Subcutaneous adipose tissue (tissue), 4 donors: ENCODE measurements around the gene RSPH1. TPM values are rescaled to one million over a fixed set of nuclear protein-coding genes. Genes with fewer than 3 reads are reported as not detected.

ENCODE experiments used
- total RNA-seq, 4 donors: library from RNA; depleted of rRNA; stranded (reverse); fragments of >200 nt; gene quantifications; one replicate each; pipeline ENCODE4 v1.1.0, GENCODE V29; 2016
- TF ChIP-seq, protein P1 (sequence below): fragments of 450-650 bp; IDR thresholded peaks from one replicate; pipeline ENCODE4 v1.5.1; 2016; ENCODE audit warnings: low read depth, mild to moderate bottlenecking, control low read depth, antibody characterized with exemption, moderate library complexity

The RSPH1 gene
- total RNA-seq, 4 donors from 2014 or later = 0.34 to 0.38 TPM; not detected in 2

DNA sequence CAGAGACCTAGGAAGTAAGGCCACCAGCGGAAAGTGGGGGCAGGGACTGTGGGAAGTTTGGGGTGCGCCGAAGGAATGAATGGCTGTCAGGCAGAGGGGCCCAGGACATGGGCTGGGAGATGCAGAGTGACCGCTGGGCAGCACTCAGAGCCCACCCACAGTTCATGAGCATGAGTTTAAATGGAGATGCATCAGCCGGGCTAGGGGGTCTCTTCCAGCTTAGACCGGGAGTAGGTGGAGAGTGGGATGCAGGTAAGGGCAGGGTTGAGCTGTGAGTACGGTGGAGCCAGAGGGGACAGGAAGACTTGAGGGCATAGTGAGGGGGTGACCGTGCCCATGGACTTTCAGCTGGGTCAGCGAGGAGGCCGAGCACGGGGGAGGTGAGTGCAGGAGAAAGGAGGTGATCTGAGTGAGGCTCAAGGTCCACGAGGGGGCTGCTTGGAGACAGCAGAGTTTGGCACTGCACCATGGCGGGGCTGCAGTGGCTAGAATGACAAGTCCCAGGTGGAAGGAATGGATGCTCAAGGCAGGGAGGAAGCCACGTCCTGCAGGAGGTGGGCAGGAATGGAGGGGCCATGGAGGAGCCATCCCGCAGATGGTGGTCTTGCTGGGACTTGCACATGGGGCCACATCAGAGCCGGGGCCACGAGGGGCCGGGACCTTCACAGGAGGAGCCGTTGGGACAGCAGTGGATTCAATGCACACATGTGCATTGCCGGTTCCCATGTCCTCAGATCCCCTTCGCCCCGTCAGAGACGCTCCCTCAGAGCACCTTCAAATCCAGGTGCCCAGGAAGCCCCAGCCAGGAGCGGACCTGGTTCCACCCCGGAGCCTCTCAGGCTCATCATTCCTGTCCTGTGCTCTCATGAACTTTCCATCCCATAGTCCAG is 57.5 kb downstream of the RSPH1 start:
- TF ChIP-seq, protein P1, sequence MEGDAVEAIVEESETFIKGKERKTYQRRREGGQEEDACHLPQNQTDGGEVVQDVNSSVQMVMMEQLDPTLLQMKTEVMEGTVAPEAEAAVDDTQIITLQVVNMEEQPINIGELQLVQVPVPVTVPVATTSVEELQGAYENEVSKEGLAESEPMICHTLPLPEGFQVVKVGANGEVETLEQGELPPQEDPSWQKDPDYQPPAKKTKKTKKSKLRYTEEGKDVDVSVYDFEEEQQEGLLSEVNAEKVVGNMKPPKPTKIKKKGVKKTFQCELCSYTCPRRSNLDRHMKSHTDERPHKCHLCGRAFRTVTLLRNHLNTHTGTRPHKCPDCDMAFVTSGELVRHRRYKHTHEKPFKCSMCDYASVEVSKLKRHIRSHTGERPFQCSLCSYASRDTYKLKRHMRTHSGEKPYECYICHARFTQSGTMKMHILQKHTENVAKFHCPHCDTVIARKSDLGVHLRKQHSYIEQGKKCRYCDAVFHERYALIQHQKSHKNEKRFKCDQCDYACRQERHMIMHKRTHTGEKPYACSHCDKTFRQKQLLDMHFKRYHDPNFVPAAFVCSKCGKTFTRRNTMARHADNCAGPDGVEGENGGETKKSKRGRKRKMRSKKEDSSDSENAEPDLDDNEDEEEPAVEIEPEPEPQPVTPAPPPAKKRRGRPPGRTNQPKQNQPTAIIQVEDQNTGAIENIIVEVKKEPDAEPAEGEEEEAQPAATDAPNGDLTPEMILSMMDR = no peak

DNA sequence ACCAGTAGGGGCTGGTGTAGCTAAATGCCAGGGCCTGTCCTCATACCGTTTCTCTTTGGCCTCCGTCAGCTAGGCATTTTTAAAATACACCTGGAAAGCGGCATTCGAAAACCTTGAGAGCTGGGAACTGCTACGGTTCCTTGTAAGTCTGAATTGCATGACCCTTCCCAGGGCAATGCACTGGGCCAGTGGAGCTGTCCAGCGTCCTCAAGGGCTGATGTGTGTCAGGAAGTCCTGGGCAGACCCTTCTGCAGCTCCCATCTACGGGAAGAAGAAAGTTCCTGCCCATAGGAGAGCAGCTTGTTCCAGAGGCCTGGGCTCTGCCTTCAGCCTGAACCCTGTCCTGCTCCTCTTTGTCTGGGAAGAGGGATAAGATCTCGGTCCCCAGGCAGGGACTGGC is 58.2 kb downstream of the RSPH1 start:
- TF ChIP-seq, protein P1 = no peak

DNA sequence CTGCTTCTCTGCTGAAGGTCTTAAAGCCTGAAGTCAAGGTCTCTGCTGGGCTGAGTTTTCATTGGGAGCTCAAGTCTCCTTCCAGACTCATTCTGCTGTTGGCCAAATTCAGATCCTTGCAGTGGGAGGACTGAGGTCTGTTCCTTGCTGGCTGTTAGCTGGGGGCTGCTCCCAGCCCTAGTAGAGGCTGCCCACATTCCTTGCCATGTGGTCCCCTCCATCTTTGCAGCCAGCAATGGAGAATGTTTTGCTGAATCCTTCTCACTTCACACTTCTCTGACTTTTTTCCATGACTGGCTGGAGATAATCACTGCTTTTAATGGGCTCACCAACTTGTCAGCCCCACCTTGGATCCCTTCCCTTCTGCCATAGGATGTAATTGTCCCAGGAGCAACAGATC is 59.1 kb downstream of the RSPH1 start:
- TF ChIP-seq, protein P1 = no peak

DNA sequence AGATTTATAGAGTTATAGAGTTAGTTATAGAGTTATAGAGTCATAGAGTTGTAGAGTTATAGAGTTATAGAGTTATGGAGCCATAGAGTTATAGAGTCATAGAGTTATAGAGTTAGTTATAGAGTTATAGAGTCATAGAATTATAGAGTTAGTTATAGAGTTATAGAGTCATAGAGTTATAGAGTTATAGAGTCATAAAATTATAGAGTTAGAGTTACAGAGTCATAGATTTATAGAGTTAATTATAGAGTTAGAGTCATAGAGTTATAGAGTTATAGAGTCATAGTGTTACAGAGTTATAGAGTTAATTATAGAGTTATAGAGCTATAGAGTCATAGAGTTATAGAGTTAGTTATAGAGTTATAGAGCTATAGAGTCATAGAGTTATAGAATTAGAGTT is 60.2 kb downstream of the RSPH1 start:
- TF ChIP-seq, protein P1 = no peak

DNA sequence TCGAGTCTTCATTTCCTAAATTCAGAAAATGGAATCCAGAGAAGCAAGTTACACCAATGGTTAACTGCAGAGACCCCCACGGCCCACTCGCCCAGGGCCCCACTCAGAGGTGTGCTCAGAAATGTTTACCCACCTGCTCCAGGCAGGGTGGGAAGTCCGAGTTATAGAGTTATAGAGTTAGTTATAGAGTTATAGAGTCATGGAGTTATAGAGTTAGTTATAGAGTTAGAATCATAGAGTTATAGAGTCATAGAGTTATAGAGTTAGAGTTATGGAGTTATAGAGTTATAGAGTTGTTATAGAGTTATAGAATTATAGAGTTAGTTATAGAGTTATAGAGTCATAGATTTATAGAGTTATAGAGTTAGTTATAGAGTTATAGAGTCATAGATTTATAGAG is 60.6 kb downstream of the RSPH1 start:
- TF ChIP-seq, protein P1 = no peak

DNA sequence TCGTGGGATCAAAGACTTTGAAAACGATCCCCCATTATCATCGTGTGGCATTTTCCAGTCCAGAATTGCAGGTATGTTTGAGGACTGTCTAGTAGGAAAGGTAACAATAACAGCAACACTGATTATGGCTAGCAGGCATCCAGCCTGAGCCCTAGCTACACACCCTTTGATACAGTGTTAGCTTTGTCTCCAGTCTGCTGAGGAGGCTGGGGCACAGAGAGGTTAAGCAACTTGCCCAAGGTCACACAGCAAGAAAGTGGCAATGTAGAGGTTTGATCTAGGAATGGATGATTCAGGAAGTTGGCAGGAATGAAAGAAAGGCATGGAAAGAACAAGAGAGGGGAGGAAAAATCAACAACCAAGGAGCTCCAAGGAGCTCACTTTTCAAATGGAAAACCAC is 61.1 kb downstream of the RSPH1 start:
- TF ChIP-seq, protein P1 = no peak

DNA sequence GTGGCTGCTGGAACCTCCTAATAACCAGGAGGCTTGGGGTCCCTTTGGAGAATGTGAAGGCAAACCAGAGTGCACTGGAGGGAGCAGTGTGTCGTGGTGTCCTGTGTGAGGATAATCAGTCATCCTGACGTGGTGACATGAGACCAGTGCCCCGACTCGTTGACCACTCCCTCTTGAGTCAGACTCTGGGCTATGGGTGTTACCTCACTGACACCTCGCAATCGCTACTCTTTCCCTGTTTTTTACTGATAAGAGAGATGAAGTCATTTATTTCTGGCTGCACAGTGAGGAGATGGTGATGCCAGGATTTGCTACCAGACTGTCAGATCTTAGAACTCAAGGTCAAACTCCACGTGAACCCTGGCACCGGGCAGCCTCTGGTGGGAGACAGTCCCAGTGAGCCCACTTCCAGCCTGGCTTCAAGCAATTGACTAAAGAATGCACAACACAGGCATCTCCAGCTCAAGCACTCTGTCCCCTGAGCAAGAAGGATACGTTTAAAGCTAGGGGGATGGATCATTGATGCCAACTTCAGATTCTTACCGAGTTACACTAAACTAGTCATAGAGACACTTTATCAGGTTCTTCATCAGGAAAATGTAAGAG is 62.0 kb downstream of the RSPH1 start:
- TF ChIP-seq, protein P1 = no peak
